ENCODE data around the gene SLC25A23.
"Not testable (repeated sequence)": the region's sequence is repeated elsewhere in the genome, so short reads cannot be mapped to it uniquely, and the experiment has no call there.

Gene SLC25A23

DNA sequence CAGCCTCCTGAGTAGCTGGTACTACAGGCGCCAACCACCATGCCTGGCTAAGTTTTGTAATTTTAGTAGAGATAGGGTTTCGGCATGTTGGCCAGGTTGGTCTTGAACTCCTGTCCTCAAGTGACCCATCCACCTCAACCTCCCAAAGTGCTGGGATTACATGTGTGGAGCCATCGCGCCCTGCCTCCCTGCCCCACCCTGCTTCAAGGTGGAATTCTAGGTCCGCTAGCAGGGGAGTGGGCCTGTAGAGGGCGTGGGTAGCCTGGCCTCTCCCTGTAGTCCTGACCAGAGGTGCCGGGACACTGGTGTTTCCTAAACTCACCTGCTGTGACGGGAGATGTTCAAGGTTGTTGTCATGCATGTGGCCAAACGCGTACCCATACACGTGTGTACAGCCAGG lies 26.4 kb downstream of the SLC25A23 start:
- no peak overlapping the region for H3K4me3 ChIP-seq (ENCODE audit: low read depth, low read length)
- TF ChIP-seq POLR2A (IDR thresholded peaks at IDR 0.05; ENCODE audit: extremely low read depth, insufficient read length) (no peak), MYC (IDR thresholded peaks at IDR 0.05; ENCODE audit: low read depth, low read length) (no peak), MAX (IDR thresholded peaks at IDR 0.05; ENCODE audit: low read depth, low read length) (no peak)
- TF ChIP-seq, protein P1, sequence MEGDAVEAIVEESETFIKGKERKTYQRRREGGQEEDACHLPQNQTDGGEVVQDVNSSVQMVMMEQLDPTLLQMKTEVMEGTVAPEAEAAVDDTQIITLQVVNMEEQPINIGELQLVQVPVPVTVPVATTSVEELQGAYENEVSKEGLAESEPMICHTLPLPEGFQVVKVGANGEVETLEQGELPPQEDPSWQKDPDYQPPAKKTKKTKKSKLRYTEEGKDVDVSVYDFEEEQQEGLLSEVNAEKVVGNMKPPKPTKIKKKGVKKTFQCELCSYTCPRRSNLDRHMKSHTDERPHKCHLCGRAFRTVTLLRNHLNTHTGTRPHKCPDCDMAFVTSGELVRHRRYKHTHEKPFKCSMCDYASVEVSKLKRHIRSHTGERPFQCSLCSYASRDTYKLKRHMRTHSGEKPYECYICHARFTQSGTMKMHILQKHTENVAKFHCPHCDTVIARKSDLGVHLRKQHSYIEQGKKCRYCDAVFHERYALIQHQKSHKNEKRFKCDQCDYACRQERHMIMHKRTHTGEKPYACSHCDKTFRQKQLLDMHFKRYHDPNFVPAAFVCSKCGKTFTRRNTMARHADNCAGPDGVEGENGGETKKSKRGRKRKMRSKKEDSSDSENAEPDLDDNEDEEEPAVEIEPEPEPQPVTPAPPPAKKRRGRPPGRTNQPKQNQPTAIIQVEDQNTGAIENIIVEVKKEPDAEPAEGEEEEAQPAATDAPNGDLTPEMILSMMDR (IDR thresholded peaks at IDR 0.05; ENCODE audit: low read depth, low read length): no peak
- DNase-seq (ENCODE audit: low read depth): no peak

- no peak overlapping the region for H3K4me3 ChIP-seq (ENCODE audit: low read depth, low read length)
- TF ChIP-seq POLR2A (IDR thresholded peaks at IDR 0.05; ENCODE audit: extremely low read depth, insufficient read length) (no peak), MAX (IDR thresholded peaks at IDR 0.05; ENCODE audit: low read depth, low read length) (no peak), MYC (IDR thresholded peaks at IDR 0.05; ENCODE audit: low read depth, low read length) (no peak)
- TF ChIP-seq, protein P1 (IDR thresholded peaks at IDR 0.05; ENCODE audit: low read depth, low read length): no peak
- no peak for DNase-seq (ENCODE audit: low read depth)
Observed at GRCh38 chr19:6431891-6432290, 27.7 kb downstream of the SLC25A23 start.

- no peak for DNase-seq (ENCODE audit: low read depth)
- TF ChIP-seq, protein P1 (IDR thresholded peaks at IDR 0.05; ENCODE audit: low read depth, low read length): no peak
- peak; percentile 27; the same call in 1 of the 2 replicates for TF ChIP-seq MAX (IDR thresholded peaks at IDR 0.05; ENCODE audit: low read depth, low read length)
- no peak overlapping the region for H3K4me3 ChIP-seq (ENCODE audit: low read depth, low read length)
Observed at GRCh38 chr19:6429419-6430221, 30.0 kb downstream of the SLC25A23 start.

GRCh38 chr19:6428692-6429418 lies 30.7 kb downstream of the SLC25A23 start:
- DNase-seq (ENCODE audit: low read depth); H3K4me3 ChIP-seq (ENCODE audit: low read depth, low read length): not testable (repeated sequence)

DNA sequence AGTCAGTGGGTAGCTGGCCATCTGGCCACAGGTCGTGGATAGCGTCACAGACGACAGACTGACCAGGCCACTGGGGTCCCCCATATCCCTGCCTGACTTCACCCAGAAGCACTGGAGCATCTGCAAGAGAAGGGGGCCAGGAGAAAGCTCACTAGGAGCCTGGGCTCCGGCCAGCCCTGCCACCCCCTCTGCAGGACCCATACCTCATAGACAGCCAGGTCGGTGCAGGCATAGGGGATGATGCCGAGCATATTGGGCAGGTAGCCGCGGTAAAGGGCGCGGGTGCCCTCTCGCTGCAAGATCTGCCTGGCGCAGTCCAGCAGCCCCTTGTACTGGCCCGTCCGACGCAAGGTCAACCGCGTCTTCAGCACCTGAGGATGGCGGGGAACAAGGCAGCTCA lies 32.5 kb downstream of the SLC25A23 start:
- no peak overlapping the region for H3K4me3 ChIP-seq (ENCODE audit: low read depth, low read length)
- no peak for DNase-seq (ENCODE audit: low read depth)
- TF ChIP-seq MYC (IDR thresholded peaks at IDR 0.05; ENCODE audit: low read depth, low read length) (no peak), POLR2A (IDR thresholded peaks at IDR 0.05; ENCODE audit: extremely low read depth, insufficient read length) (no peak), MAX (IDR thresholded peaks at IDR 0.05; ENCODE audit: low read depth, low read length) (no peak)
- TF ChIP-seq, protein P1 (IDR thresholded peaks at IDR 0.05; ENCODE audit: low read depth, low read length): no peak

DNA sequence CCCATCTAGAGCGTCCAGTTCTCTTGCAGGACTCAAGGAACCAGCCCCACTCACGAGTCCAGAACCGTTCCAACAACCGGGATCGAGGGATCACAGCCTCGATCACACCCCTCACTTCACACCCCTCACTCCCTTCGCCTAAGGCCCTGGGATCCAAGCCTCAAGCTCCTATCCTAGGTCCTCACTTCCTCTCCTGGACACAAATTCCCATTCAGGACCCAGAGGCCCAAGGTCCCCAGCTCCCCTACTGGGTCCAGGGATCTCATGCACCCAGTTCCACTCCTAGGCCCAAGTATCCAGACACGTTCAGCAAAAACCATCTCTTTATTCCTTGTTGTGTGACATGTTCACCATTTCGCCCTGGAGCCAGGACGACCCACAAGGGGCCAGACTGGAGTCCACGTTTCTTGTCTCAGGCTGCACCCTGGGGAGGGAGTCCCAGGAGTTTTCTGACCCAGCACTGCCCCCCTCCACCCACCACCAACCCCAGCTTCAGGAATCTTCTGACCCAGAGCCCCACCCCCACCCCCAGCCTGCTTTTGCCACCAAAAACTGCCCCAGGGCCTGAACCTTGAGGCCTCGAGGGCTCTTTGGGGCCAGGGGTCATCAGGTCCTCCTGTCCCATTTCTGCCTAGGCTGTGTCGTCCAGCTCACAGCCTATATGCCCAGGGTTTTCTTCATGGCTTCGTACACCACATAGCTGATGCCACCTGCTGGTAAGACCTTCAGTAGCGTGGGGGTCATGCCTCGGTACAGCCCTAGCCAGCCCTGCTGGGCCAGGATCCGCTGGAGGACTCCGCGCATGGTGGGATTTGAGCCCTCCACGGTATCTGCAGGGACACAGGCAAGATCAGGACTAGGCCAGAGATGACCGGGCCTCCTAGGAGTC lies 33.6 kb downstream of the SLC25A23 start:
- TF ChIP-seq MAX (IDR thresholded peaks at IDR 0.05; ENCODE audit: low read depth, low read length): no peak
- TF ChIP-seq, protein P1 (IDR thresholded peaks at IDR 0.05; ENCODE audit: low read depth, low read length): peak; percentile 43
- no peak overlapping the region for H3K4me3 ChIP-seq (ENCODE audit: low read depth, low read length)
- peak; percentile 66 for DNase-seq (ENCODE audit: low read depth)
